Hepatocyte (in vitro differentiated cells): ENCODE data around the gene DIP2C.

Experiments
- EZH2phosphoT487 ChIP-seq: fragments of 200-600 bp; sonication (generic); IDR thresholded peaks from one replicate; pipeline ENCODE4 v1.6.1; 2018; ENCODE audit warnings: antibody characterized with exemption, mild to moderate bottlenecking, low read depth, moderate library complexity; ENCODE audit not compliant: unreplicated experiment, severe bottlenecking
- TF ChIP-seq, protein P1 (sequence below): fragments of 200-600 bp; sonication (generic); IDR thresholded peaks from 2 replicates; pipeline ENCODE4 v1.5.1; 2016; ENCODE audit warnings: antibody characterized with exemption, mild to moderate bottlenecking; ENCODE audit not compliant: poor library complexity

DNA sequence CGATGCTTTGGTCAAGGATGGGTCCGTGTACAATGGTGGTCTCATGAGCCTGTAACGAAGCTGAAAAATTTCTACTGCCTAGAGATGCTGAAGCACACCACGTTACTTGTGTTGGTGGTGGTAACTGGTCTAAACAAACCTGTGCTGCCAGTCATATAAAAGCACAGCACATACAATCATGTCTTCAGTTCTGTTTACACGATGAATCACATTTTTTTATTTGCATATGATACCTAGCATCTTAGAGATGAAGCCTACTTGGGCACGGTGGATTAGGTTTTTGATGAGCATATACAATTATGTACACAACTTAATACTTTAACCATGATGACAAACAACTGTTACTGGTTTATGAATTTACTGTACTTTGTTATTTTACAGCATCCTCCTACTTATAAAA is 353.2 kb downstream of the DIP2C start:
- TF ChIP-seq, protein P1, sequence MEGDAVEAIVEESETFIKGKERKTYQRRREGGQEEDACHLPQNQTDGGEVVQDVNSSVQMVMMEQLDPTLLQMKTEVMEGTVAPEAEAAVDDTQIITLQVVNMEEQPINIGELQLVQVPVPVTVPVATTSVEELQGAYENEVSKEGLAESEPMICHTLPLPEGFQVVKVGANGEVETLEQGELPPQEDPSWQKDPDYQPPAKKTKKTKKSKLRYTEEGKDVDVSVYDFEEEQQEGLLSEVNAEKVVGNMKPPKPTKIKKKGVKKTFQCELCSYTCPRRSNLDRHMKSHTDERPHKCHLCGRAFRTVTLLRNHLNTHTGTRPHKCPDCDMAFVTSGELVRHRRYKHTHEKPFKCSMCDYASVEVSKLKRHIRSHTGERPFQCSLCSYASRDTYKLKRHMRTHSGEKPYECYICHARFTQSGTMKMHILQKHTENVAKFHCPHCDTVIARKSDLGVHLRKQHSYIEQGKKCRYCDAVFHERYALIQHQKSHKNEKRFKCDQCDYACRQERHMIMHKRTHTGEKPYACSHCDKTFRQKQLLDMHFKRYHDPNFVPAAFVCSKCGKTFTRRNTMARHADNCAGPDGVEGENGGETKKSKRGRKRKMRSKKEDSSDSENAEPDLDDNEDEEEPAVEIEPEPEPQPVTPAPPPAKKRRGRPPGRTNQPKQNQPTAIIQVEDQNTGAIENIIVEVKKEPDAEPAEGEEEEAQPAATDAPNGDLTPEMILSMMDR: no peak
- TF ChIP-seq EZH2phosphoT487: no peak
